SJSA1 (cell line): ENCODE data around the gene CORO1C. TPM values are rescaled to one million over a fixed set of nuclear protein-coding genes. Genes with fewer than 3 reads are reported as not detected.
"Not testable (repeated sequence)": the region's sequence is repeated elsewhere in the genome, so short reads cannot be mapped to it uniquely, and the experiment has no call there.

Source experiments
- DNase-seq, 2 experiments: peaks; one replicate each; pipeline ENCODE4 v3.0.0-alpha.2; 2015 to 2020; ENCODE audit warnings: low spot score in 2 of 2, low read depth in 1 of 2
- H3K27ac ChIP-seq: fragments of 250-450 bp; sonication (Bioruptor Pico); 2 replicates; pipeline ENCODE4 v1.5.1; 2020; ENCODE audit warnings: mild to moderate bottlenecking, moderate library complexity
- H3K27me3 ChIP-seq: fragments of 250-450 bp; sonication (Bioruptor Pico); replicated peaks from 2 replicates; pipeline ENCODE4 v1.5.1; 2020; ENCODE audit warnings: mild to moderate bottlenecking, moderate library complexity
- H3K36me3 ChIP-seq: fragments of 250-450 bp; sonication (Bioruptor Pico); 2 replicates; pipeline ENCODE4 v1.5.1; 2020; ENCODE audit warnings: mild to moderate bottlenecking
- H3K4me1 ChIP-seq: fragments of 250-450 bp; sonication (Bioruptor Pico); replicated peaks from 2 replicates; pipeline ENCODE4 v1.6.1; 2021; ENCODE audit warnings: mild to moderate bottlenecking
- H3K4me3 ChIP-seq: fragments of 250-450 bp; sonication (Bioruptor Pico); 2 replicates; pipeline ENCODE4 v1.5.1; 2020; ENCODE audit warnings: mild to moderate bottlenecking
- H3K9me3 ChIP-seq: fragments of 250-450 bp; sonication (Bioruptor Pico); replicated peaks from 2 replicates; pipeline ENCODE4 v1.5.1; 2020; ENCODE audit warnings: mild to moderate bottlenecking
- total RNA-seq: library from RNA; depleted of rRNA; stranded (reverse); fragments of >200 nt; shearing (Covaris generic); gene quantifications from 2 replicates; pipeline ENCODE4 v1.2.3, GENCODE V29; 2014

The CORO1C gene
- total RNA-seq, 1 experiment from 2014 or later, result 136 TPM

DNA sequence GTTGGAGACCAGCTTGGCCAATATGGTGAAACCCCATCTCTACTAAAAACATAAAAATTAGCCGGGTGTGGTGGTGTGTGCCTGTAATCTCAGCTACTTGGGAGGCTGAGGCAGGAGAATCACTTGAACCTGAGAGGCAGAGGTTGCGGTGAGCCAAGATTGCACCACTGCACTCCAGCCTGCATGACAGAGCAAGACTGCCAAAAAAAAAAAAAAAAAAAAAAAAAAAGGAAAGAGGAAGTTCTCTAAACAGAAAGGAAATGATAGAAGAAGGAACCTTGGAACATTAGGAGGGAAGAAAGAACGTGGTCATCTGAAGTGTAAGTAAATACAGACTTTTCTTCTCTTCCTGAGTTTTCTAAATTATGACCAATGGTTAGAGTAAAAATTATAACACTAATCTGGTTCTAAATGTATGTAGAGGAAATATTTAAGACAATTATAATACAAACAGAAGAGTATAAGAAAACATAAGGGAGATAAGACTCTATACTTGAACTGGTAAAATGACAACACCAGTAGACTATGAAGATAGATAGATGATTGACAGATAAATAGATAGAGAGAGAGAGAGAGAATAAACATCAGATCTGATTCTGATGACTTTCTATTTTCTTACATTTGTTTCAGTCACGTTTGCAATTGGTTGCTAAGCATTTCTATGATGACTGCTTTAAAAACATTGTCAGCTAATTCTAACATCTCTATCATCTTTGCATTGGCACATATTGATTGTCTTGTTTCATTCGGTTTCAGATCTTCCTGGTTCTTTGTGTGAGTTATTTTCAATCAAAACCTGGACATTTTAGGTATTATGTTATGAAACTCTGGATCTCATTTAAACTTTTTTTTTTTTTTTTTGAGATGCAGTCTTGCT is 12.9 kb upstream of the CORO1C start:
- peaks cover 5% of the 10 kb centered on the region; the same call in 1 of the 2 replicates for H3K4me1 ChIP-seq
- no peak overlapping the region for H3K4me3 ChIP-seq
- no peaks in the 10 kb centered on the region for H3K36me3 ChIP-seq
- no peak overlapping the region for H3K27ac ChIP-seq
- H3K27me3 ChIP-seq, result no peaks in the 10 kb centered on the region
- H3K9me3 ChIP-seq, result no peaks in the 10 kb centered on the region
- DNase-seq, result no peak

DNA sequence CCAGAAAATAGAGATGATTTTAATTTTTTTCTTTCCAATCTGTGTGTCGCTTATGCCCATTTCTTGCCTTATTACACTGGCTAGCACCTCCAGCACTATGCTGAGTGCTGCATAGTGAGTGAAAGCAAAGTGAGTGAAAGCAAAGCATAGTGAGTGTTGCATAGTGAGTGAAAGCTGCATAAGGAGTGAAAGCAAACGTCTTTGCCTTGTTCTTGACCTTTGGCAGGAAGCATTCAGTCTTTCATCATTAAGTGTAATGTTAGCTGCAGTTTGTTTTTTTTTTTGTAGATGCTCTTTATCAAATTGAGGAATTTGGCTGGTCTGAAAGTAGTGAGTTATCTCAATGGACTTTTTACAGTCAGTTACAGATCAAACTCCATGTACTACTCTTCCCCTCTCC is 6.9 kb upstream of the CORO1C start:
- H3K9me3 ChIP-seq, result no peaks in the 10 kb centered on the region; the same call in 1 of the 2 replicates
- H3K27me3 ChIP-seq, result no peaks in the 10 kb centered on the region
- no peak for DNase-seq
- H3K4me1 ChIP-seq, result peaks cover 15% of the 10 kb centered on the region
- no peak overlapping the region for H3K4me3 ChIP-seq
- no peaks in the 10 kb centered on the region for H3K36me3 ChIP-seq
- H3K27ac ChIP-seq, result no peak overlapping the region

DNA sequence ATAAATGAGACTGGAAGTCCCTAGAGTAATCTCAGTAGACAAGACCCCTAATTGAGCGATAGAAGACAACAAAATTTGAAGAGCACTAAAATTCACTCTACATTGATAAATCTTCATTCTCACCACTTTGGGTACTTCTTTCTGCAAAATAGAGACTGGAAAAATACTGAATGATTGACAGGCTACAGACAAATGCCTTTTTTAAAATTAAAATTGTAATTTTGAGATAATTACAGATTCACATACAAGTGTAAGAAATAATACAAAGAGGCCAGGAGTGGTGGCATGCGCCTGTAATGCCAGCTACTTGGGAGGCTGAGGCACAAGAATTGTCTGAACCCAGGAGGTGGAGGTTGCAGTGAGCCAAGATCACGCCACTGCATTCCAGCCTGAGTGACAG is 4.5 kb upstream of the CORO1C start:
- Histone ChIP-seq H3K27ac (no peak overlapping the region), H3K4me3 (no peak overlapping the region), H3K4me1 (peaks cover 19% of the 10 kb centered on the region), H3K36me3 (peaks cover 5% of the 10 kb centered on the region), H3K27me3 (no peaks in the 10 kb centered on the region), H3K9me3 (peaks cover 2% of the 10 kb centered on the region; the same call in 1 of the 2 replicates)
- DNase-seq, result no peak

DNA sequence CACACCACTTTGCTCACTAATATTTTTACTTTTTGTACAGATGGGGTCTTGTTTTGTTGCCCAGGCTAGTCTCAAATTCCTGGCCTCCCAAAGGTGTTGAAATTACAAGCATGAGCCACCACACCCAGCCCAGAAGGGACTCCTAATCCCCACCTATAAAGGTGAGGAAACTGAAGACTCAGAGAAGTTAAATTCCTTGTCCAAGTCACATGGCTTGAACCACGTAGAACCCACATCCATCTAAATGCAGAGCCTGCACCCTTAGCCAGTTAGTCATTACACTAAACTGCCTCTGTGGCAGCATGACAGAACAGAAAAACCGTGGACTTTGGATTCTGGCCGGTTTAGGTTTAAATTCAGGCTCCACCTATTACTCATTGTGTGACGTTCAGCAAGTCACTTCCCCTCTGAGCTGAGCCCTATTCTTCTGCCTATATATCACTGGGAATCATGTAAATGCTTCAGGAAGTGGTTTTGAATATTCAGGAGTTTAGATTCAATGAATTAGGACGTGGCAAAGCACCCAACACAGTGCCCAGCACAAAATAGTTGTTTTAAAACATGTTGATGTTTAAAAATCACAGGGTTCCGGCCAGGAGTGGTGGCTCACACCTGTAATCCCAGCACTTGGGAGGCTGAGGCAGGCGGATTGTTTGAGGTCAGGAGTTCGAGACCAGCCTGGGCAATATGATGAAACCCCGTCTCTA is 3.0 kb upstream of the CORO1C start:
- peak; percentile 71 to 74 for DNase-seq
- H3K4me3 ChIP-seq, result no peak overlapping the region
- H3K36me3 ChIP-seq, result peaks cover 11% of the 10 kb centered on the region
- H3K27me3 ChIP-seq, result no peaks in the 10 kb centered on the region
- H3K4me1 ChIP-seq, result peaks cover 21% of the 10 kb centered on the region
- H3K9me3 ChIP-seq, result peaks cover 2% of the 10 kb centered on the region; the same call in 1 of the 2 replicates
- peak overlapping the region; percentile 59 for H3K27ac ChIP-seq

DNA sequence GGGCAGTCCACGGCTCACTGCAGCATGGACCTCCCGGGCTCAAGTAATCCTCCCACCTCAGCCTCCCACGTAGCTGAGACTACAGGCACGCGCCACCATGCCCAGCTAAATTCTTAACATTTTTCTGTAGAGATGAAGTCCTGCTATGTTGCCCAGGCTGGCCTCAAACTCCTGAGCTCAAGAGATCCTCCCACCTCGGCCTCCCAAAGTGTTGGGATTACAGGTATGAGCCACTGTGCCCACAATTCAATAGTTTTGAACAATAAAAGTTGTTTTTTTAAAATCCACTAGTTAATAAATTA is 1.9 kb upstream of the CORO1C start:
- peak in 1 of 2 experiments; percentile 25 for DNase-seq

DNA sequence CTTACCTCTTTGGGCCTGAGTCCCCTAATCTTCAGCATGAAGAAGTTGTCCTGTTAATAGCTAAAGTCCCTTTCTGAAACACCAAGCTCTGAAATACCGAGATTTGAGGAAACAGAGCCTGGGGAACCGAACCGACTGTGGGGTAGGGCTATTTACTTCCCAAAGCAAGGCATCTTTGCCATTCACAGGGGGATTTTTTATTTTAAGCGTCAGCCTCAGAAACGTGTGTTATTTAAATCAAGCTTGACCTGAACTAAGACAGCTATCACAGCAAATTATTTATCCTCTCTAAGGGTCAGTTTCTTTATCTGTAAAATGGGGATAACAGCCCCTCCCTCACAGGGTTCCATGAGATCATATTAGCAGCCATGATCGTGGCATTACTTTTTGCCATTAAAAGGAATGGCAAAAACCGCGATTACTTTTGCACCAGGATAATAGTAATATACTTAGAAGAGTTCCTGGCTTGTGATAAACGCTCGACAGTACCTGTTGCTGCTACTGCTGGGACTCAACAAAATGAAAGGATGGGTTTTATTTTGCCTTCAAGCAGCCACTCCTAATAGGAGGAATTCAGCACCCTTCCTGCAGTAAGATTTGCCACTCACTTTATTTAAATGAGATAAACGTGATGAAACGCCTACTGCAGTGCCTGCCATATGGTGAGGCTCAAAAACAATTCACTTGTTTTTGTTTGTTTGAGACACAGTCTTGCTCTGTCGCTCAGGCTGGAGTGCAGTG is 1.3 kb upstream of the CORO1C start:
- H3K4me1 ChIP-seq, result peaks cover 38% of the 10 kb centered on the region
- H3K27ac ChIP-seq, result peak overlapping the region; percentile 68
- H3K36me3 ChIP-seq, result peaks cover 27% of the 10 kb centered on the region
- no peak for DNase-seq
- peaks cover 2% of the 10 kb centered on the region; the same call in 1 of the 2 replicates for H3K9me3 ChIP-seq
- no peaks in the 10 kb centered on the region for H3K27me3 ChIP-seq
- H3K4me3 ChIP-seq, result peak overlapping the region; percentile 96

More for the DNA sequence above, 1.9 kb upstream of the CORO1C start:
- H3K27ac ChIP-seq, H3K27me3 ChIP-seq, H3K4me3 ChIP-seq, H3K9me3 ChIP-seq: not testable (repeated sequence)
- peaks cover 21% of the 10 kb centered on the region for H3K36me3 ChIP-seq
- H3K4me1 ChIP-seq, result peaks cover 33% of the 10 kb centered on the region

DNA sequence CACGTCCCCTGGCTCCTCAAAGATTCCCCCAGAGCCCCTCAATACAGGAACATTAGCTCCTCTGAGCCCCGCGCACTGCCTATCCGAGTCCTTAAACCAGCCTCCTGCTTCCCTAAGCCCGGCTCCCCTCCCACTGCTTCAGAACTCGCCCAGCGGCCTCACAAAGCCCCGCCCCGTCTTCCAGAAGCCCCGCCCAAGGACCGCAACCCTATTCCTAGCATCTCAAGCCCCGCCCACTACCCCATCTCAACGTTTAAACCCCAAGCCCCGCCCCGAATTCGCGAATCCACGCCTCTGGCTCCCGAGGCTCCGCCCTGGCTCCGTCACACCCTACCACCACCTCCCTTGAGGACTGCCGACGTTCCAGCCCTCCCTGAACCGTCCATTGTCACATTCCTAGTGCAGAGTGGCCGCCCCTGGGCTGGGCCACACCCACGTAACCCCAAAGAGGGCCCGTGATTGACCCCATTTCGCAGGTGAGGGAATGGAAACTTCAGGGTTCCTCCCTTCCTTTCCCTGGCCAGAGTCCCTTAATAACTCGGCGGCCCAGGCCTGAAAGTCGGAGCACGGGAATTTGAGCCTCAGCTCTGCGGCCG is 646 bp upstream of the CORO1C start:
- Histone ChIP-seq H3K9me3 (peaks cover 2% of the 10 kb centered on the region; the same call in 1 of the 2 replicates), H3K27ac (peak overlapping the region; percentile 68), H3K4me1 (peaks cover 45% of the 10 kb centered on the region), H3K27me3 (no peaks in the 10 kb centered on the region), H3K4me3 (peak overlapping the region; percentile 96), H3K36me3 (peaks cover 34% of the 10 kb centered on the region)
- DNase-seq, result peak in 1 of 2 experiments; percentile 99

DNA sequence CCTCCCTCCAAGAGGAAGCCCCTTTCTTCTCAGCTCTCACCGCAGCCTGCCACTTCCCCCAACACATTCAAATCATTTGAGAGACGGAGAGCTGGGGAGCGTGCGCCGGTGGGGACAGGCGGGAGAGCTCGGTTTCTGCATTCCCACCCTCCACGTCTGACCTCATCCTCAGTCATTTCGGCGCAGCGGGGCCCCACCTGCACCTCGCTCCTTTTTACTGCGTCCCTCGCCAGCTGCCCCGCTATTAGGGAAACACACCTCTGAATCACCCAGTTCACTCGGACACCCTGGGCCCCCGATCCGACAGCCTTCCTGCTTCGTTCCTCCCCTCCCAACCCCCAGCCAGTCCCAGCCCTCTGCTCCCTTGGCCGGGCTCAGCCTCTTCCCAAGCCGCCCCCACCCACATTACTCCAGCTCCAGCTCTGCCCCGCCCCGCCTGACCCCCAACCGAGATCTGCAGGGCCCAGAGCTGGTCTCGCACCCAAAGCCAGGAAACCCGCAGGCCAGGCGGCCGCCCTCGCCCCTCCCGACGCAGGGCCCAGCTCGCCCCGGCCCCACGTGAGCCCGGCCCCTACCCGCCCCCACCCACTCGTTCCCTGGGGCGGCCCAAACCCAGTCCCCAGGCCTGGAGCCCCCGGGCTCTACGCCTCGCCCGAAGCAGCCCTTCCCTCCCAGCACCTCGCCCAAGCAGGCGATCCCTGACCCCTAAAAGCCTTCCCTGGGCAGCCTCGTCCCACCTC is 783 bp downstream of the CORO1C start:
- DNase-seq, result peak; percentile 71 to 75
- peak overlapping the region; percentile 96 for H3K4me3 ChIP-seq
- peaks cover 2% of the 10 kb centered on the region; the same call in 1 of the 2 replicates for H3K9me3 ChIP-seq
- peaks cover 37% of the 10 kb centered on the region for H3K36me3 ChIP-seq
- peaks cover 49% of the 10 kb centered on the region for H3K4me1 ChIP-seq
- H3K27ac ChIP-seq, result peak overlapping the region; percentile 88
- no peaks in the 10 kb centered on the region for H3K27me3 ChIP-seq

DNA sequence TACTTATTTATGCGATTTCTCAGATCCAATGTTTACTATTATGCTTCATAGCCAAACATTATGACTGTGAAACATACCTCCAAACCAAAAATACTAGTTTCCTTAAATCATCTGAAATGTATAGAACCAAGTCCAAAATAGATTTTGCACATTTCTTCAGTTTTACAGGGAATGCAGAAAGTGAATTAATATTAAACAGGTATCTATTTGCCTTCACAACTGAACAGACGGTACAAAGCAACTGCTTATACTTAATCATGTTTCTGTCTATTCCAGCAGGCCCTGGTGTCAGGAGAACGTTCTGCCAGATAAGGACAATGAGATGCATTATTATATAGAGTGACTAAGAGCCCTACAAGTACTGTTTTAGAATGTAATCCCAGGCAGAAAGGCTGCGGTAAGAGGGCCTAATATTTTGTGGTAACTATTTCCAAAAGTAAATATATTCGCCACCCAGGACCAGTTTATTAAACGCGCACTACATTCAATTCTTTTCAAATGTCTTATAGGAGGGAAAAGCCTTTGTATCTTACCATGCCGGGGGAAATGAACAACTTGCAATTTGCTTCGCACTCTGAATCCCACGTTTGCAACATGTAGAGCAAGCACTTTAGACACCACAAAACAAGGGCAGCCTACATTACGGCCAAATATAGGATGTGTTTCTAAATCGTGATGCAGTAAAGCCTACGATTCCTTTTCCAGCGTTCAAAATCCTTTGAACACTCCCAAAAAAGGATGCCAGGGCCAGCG is 1.5 kb downstream of the CORO1C start:
- 0 out of 2 replicates have a peak, but pooled peaks cover 2% of the 10 kb centered on the region for H3K9me3 ChIP-seq
- peak overlapping the region; percentile 96 for H3K4me3 ChIP-seq
- no peaks in the 10 kb centered on the region for H3K27me3 ChIP-seq
- peaks cover 42% of the 10 kb centered on the region for H3K36me3 ChIP-seq
- DNase-seq, result peak; percentile 57 to 80
- H3K4me1 ChIP-seq, result peaks cover 56% of the 10 kb centered on the region
- H3K27ac ChIP-seq, result peak overlapping the region; percentile 88

DNA sequence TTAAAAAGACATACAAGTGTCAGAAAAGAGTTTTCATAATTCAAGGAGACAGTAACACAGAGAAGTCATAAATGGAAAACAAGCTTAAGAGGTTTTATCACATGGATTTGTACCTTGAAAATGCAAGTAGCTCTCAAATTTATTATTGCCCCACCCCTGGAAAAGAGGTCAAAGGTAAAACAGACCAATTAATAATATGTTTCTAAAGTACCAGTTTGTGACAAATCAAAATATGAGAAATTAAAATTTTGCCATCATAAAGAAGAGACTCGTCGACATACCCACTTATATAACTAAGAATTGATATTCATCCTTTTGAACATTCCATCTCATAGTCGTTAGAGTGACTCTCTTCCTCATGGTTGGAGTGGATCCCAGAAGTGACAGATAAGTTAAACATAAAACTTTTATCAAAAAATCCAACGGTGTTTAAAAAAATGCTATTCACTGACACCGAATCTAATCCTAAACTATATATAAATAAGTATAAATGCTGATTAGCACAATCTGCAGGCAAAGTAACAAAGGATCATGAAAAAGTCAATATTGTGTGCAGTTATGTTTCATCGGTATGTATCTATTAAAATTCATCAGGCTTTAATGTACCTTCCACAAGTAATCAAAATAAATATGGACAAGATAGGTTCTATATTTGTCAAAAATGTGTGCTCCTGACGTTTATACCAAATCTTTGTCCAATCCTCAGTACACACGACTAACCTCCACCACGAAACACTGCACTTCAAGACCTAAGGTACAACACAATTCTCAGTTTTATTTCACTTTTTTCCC is 2.3 kb downstream of the CORO1C start:
- H3K4me1 ChIP-seq, result peaks cover 56% of the 10 kb centered on the region
- H3K4me3 ChIP-seq, result peak overlapping the region; percentile 96
- peaks cover 43% of the 10 kb centered on the region for H3K36me3 ChIP-seq
- H3K27ac ChIP-seq, result peak overlapping the region; percentile 88
- no peaks in the 10 kb centered on the region for H3K27me3 ChIP-seq
- DNase-seq, result no peak
- H3K9me3 ChIP-seq, result 0 out of 2 replicates have a peak, but pooled peaks cover 2% of the 10 kb centered on the region

DNA sequence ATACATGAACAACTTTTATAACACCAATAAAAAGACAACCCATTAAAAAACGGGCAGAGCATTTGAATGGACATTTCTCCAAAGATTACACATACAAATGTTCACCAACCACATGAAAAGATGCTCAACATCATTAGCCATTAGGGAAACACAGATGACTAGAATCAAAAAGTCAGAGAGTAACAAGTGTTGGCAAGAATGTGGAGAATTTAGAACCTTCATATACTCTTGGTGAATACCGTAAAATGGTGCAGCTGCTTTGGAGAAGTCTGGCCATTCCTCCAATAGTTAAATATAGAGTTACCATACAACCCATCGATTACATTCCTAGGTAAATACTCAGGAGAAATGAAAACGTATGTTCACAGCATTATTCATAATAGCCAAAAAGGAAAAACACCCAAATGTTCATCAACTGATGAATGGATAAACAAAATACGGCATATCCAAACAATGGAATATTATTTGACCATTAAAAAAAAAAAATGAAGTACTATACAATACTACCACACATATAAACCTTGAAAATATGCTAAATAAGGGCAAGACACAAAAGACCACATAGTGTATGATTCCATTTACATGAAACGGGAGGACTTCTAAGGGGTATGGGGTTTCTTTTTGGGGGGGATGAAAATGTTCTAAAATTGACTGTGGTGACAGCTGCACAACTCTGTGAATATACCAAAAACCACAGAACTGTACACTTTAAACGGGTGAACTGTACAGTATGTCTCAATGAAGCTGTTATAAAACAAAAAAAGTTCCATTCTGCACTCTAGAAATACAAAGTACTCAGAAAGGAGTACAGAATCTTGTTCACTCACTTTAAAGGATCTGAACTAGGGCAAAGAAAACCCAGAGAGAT is 3.2 kb downstream of the CORO1C start:
- Histone ChIP-seq H3K36me3 (peaks cover 45% of the 10 kb centered on the region), H3K27ac (peak overlapping the region; percentile 88; the same call in 1 of the 2 replicates), H3K9me3 (0 out of 2 replicates have a peak, but pooled peaks cover 2% of the 10 kb centered on the region), H3K4me1 (peaks cover 61% of the 10 kb centered on the region), H3K27me3 (no peaks in the 10 kb centered on the region), H3K4me3 (no peak overlapping the region)
- DNase-seq, result no peak
